Neural crest cell (in vitro differentiated cells): ENCODE data around the gene ADCY4. TPM values are rescaled to one million over a fixed set of nuclear protein-coding genes. Genes with fewer than 3 reads are reported as not detected.

Source experiments
- DNase-seq: peaks from one replicate; pipeline ENCODE4 v3.0.0; 2021; ENCODE audit warnings: low read depth, mixed read lengths, low spot score
- H3K27ac Mint-ChIP-seq: one replicate; pipeline ENCODE4 v1.8.0; 2021; ENCODE audit warnings: mild to moderate bottlenecking, mixed read lengths; ENCODE audit not compliant: unreplicated experiment
- H3K27me3 Mint-ChIP-seq: 2 replicates; pipeline ENCODE4 v1.8.0; 2021; ENCODE audit warnings: low read depth, mild to moderate bottlenecking, mixed read lengths
- H3K36me3 Mint-ChIP-seq: 2 replicates; pipeline ENCODE4 v1.8.0; 2021; ENCODE audit warnings: low read depth, mild to moderate bottlenecking, mixed read lengths
- H3K4me1 Mint-ChIP-seq: 2 replicates; pipeline ENCODE4 v1.8.0; 2021; ENCODE audit warnings: mixed read lengths
- H3K4me3 Mint-ChIP-seq: one replicate; pipeline ENCODE4 v1.8.0; 2021; ENCODE audit warnings: mild to moderate bottlenecking, mixed read lengths
- H3K9me3 Mint-ChIP-seq: 2 replicates; pipeline ENCODE4 v1.8.0; 2021; ENCODE audit warnings: mixed read lengths
- CTCF ChIP-seq: fragments of 200-600 bp; sonication (generic); conservative IDR thresholded peaks from 2 replicates; pipeline ENCODE4 v1.5.0; 2021; ENCODE audit warnings: antibody characterized with exemption, mild to moderate bottlenecking
- total RNA-seq: library from RNA; stranded (reverse); gene quantifications from 2 replicates; pipeline ENCODE4 v1.2.1, GENCODE V29; 2021

The ADCY4 gene
- total RNA-seq, 1 donor from 2014 or later = 0.49 TPM

- Mint-ChIP-seq H3K27ac (peak within 1 kb of the TSS; percentile 50), H3K36me3 (peaks cover 3% of the 10 kb centered on the region), H3K27me3 (no peaks in the 10 kb centered on the region), H3K4me3 (no peak within 1 kb of the TSS), H3K4me1 (peaks cover 5% of the 10 kb centered on the region), H3K9me3 (no peaks in the 10 kb centered on the region)
- TF ChIP-seq CTCF = no peak
- DNase-seq = no peak
These were observed 25.2 kb downstream of the ADCY4 start, which contains the start of gene LTB4R2 for GRCh38 chr14:24309538-24310264. TSS of gene LTB4R2 (plus strand) at chr14:24310140. CDS start at chr14:24310665, 525 bp downstream.

GRCh38 chr14:24308342-24309124 is 26.3 kb downstream of the ADCY4 start:
- no peaks in the 10 kb centered on the region for H3K9me3 Mint-ChIP-seq
- DNase-seq = no peak
- no peak overlapping the region for H3K27ac Mint-ChIP-seq
- peak; percentile 17 for TF ChIP-seq CTCF
- H3K27me3 Mint-ChIP-seq = no peaks in the 10 kb centered on the region
- peaks cover 3% of the 10 kb centered on the region for H3K36me3 Mint-ChIP-seq
- no peak overlapping the region for H3K4me3 Mint-ChIP-seq
- peaks cover 5% of the 10 kb centered on the region for H3K4me1 Mint-ChIP-seq

- Mint-ChIP-seq H3K27me3 (no peaks in the 10 kb centered on the region), H3K4me3 (peak within 1 kb of the TSS; percentile 38), H3K27ac (no peak within 1 kb of the TSS), H3K36me3 (peaks cover 3% of the 10 kb centered on the region), H3K9me3 (no peaks in the 10 kb centered on the region), H3K4me1 (peaks cover 5% of the 10 kb centered on the region)
- DNase-seq = peak; percentile 71
- peak; percentile 91 for TF ChIP-seq CTCF
These were observed 27.1 kb downstream of the ADCY4 start, which contains the start of gene CIDEB for GRCh38 chr14:24307575-24308341. TSS of gene CIDEB (minus strand) at chr14:24307977. CDS start at chr14:24307858, 119 bp downstream.

DNA sequence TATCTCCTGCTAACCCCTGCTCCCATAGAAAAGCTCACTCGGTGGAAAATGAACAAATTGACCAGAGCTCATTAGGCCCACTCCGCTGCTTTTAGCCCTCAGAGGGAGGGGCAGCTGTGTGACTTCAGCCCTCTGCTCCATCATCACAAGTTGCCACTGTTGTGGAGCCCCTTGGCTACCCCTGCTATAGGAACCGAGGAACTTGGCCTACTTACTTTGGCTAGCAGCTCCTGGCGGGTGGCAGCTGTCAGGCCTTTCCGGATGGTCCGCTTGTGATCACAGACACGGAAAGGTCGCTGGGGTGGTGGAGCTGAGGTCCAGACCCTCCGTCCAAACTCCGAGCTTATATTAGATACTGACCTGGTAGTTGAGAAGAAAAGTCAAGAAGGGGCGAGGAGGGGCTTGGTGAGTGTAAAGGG is 27.7 kb downstream of the ADCY4 start:
- Mint-ChIP-seq H3K4me3 (no peak overlapping the region), H3K27me3 (no peaks in the 10 kb centered on the region), H3K36me3 (peaks cover 3% of the 10 kb centered on the region), H3K4me1 (peaks cover 5% of the 10 kb centered on the region), H3K27ac (no peak overlapping the region), H3K9me3 (no peaks in the 10 kb centered on the region)
- no peak for DNase-seq
- TF ChIP-seq CTCF = no peak

- no peak overlapping the region for H3K27ac Mint-ChIP-seq
- H3K4me1 Mint-ChIP-seq = peaks cover 22% of the 10 kb centered on the region
- peaks cover 5% of the 10 kb centered on the region for H3K36me3 Mint-ChIP-seq
- no peak for TF ChIP-seq CTCF
- H3K4me3 Mint-ChIP-seq = no peak overlapping the region
- no peak for DNase-seq
- H3K27me3 Mint-ChIP-seq = no peaks in the 10 kb centered on the region
- H3K9me3 Mint-ChIP-seq = no peaks in the 10 kb centered on the region
These were observed 30.9 kb downstream of the ADCY4 start for GRCh38 chr14:24304019-24304387.
